DND-41 (cell line): ENCODE data around the gene ACSF3.

Experiments
- ATAC-seq: fragments of 200-7000 bp; cut with Tn5 transposase; 3 replicates; pipeline ENCODE4 v1.9.1; 2021; ENCODE audit warnings: low read depth; ENCODE audit not compliant: insufficient read depth
- DNase-seq: peaks from one replicate; pipeline ENCODE4 v3.0.0-alpha.2; 2020
- H2AFZ ChIP-seq: 2 replicates; pipeline ENCODE4 v1.6.0; 2012; ENCODE audit warnings: low read depth, low read length
- H3K27ac ChIP-seq: 2 replicates; pipeline ENCODE4 v1.5.1; 2012; ENCODE audit warnings: low read length, inconsistent platforms
- H3K27me3 ChIP-seq: fragments of 200-600 bp; sonication (generic); 2 replicates; pipeline ENCODE4 v1.6.0; 2012; ENCODE audit warnings: low read length, mild to moderate bottlenecking, inconsistent platforms; ENCODE audit not compliant: insufficient read depth, poor library complexity
- H3K36me3 ChIP-seq: 2 replicates; pipeline ENCODE4 v1.5.1; 2012; ENCODE audit warnings: low read length, inconsistent platforms; ENCODE audit not compliant: insufficient read depth
- H3K4me1 ChIP-seq: 2 replicates; pipeline ENCODE4 v1.5.1; 2012; ENCODE audit warnings: mild to moderate bottlenecking, low read length; ENCODE audit not compliant: insufficient read depth
- H3K4me2 ChIP-seq: 2 replicates; pipeline ENCODE4 v1.6.0; 2012; ENCODE audit warnings: mild to moderate bottlenecking, moderate library complexity, low read length, inconsistent platforms; ENCODE audit not compliant: insufficient read depth
- H3K4me3 ChIP-seq, 2 experiments: fragments of 200-600 bp in 1 of 2; shearing (Covaris generic) in 1 of 2; 2 replicates each; pipeline ENCODE4 v1.5.1; 2012 to 2016; ENCODE audit warnings: inconsistent platforms in 2 of 2, low read length in 2 of 2, mild to moderate bottlenecking in 2 of 2, low read depth in 1 of 2, moderate library complexity in 1 of 2
- H3K79me2 ChIP-seq: 2 replicates; pipeline ENCODE4 v1.6.0; 2012; ENCODE audit warnings: low read length, inconsistent platforms; ENCODE audit not compliant: insufficient read depth
- H3K9ac ChIP-seq: 2 replicates; pipeline ENCODE4 v1.6.0; 2012; ENCODE audit warnings: low read depth, mild to moderate bottlenecking, inconsistent platforms, low read length, moderate library complexity
- H3K9me3 ChIP-seq: 2 replicates; pipeline ENCODE4 v1.5.1; 2012; ENCODE audit warnings: low read length, moderate library complexity, mild to moderate bottlenecking, inconsistent platforms; ENCODE audit not compliant: insufficient read depth, severe bottlenecking
- H4K20me1 ChIP-seq: 2 replicates; pipeline ENCODE4 v1.6.0; 2012; ENCODE audit warnings: low read length; ENCODE audit not compliant: insufficient read depth
- CTCF ChIP-seq: IDR thresholded peaks from 2 replicates; pipeline ENCODE4 v1.5.1; 2012; ENCODE audit warnings: borderline replicate concordance, low read length, moderate library complexity, mild to moderate bottlenecking; ENCODE audit not compliant: poor library complexity, severe bottlenecking; ENCODE audit errors: extremely low read depth
- EZH2 ChIP-seq: IDR thresholded peaks from 3 replicates; pipeline ENCODE4 v1.6.1; 2012; ENCODE audit warnings: borderline replicate concordance, low read depth, mild to moderate bottlenecking, moderate library complexity, low read length, inconsistent platforms; ENCODE audit not compliant: severe bottlenecking

Gene ACSF3

GRCh38 chr16:89048090-89048725 is 45.4 kb upstream of the ACSF3 start:
- Histone ChIP-seq H2AFZ (no peak overlapping the region), H3K9me3 (no peaks in the 10 kb centered on the region), H3K36me3 (no peaks in the 10 kb centered on the region), H3K4me3 (no peak overlapping the region), H3K4me2 (no peak overlapping the region), H3K27me3 (no peaks in the 10 kb centered on the region), H3K27ac (no peak overlapping the region), H3K9ac (no peak overlapping the region), H3K79me2 (no peaks in the 10 kb centered on the region), H4K20me1 (peaks cover 4% of the 10 kb centered on the region; the same call in 1 of the 2 replicates), H3K4me1 (no peaks in the 10 kb centered on the region)
- TF ChIP-seq CTCF (no peak), EZH2 (no peak)
- DNase-seq (no peak), ATAC-seq (no peak)

GRCh38 chr16:89048871-89049422 is 44.7 kb upstream of the ACSF3 start:
- Histone ChIP-seq H3K9ac (no peak overlapping the region), H3K27ac (no peak overlapping the region), H3K79me2 (no peaks in the 10 kb centered on the region), H3K4me2 (no peak overlapping the region), H3K4me1 (no peaks in the 10 kb centered on the region), H3K9me3 (no peaks in the 10 kb centered on the region), H2AFZ (no peak overlapping the region), H3K4me3 (no peak overlapping the region), H4K20me1 (peaks cover under 1% of the 10 kb centered on the region; the same call in 1 of the 2 replicates), H3K36me3 (no peaks in the 10 kb centered on the region), H3K27me3 (no peaks in the 10 kb centered on the region)
- no peak for DNase-seq
- no peak for ATAC-seq
- TF ChIP-seq CTCF (no peak), EZH2 (no peak)

- DNase-seq: no peak
- Histone ChIP-seq H3K9me3 (no peaks in the 10 kb centered on the region), H3K36me3 (no peaks in the 10 kb centered on the region), H4K20me1 (no peaks in the 10 kb centered on the region), H3K27me3 (no peaks in the 10 kb centered on the region), H3K4me2 (no peak overlapping the region), H3K4me1 (no peaks in the 10 kb centered on the region), H3K79me2 (no peaks in the 10 kb centered on the region), H3K4me3 (no peak overlapping the region), H2AFZ (no peak overlapping the region), H3K9ac (no peak overlapping the region), H3K27ac (no peak overlapping the region)
- no peak for ATAC-seq
- no peak for TF ChIP-seq CTCF
Observed at GRCh38 chr16:89049484-89050118, 44.1 kb upstream of the ACSF3 start.
